HepG2 (cell line): ENCODE results near the gene HNRNPUL1. TPM values are rescaled to one million over a fixed set of nuclear protein-coding genes. Genes with fewer than 3 reads are reported as not detected.

Source experiments
- CBX5 ChIP-seq: sonication (generic); formaldehyde crosslinking; IDR thresholded peaks from 2 replicates; pipeline ENCODE4 v1.4.0; 2020; ENCODE audit warnings: missing genetic modification reagents, borderline replicate concordance
- DPF2 ChIP-seq: sonication (generic); formaldehyde crosslinking; IDR thresholded peaks from 2 replicates; pipeline ENCODE4 v1.4.0; 2020; ENCODE audit warnings: mild to moderate bottlenecking, low read depth, missing genetic modification reagents, borderline replicate concordance
- ISX ChIP-seq: sonication (generic); formaldehyde crosslinking; conservative IDR thresholded peaks from 2 replicates; pipeline ENCODE4 v1.5.0; 2020; ENCODE audit warnings: missing genetic modification reagents
- KDM5B ChIP-seq: sonication (generic); formaldehyde crosslinking; IDR thresholded peaks from 2 replicates; pipeline ENCODE4 v1.4.0; 2020; ENCODE audit warnings: missing genetic modification reagents, mild to moderate bottlenecking, borderline replicate concordance
- MEF2D ChIP-seq: sonication (generic); formaldehyde crosslinking; IDR thresholded peaks from 2 replicates; pipeline ENCODE4 v1.5.1; 2020; ENCODE audit warnings: mild to moderate bottlenecking, missing genetic modification reagents
- NFE2L2 ChIP-seq: fragments of 150-350 bp; IDR thresholded peaks from 2 replicates; pipeline ENCODE4 v1.6.1; 2014; ENCODE audit warnings: low read length
- PRMT3 ChIP-seq: sonication (generic); formaldehyde crosslinking; IDR thresholded peaks from 2 replicates; pipeline ENCODE4 v1.8.1; 2022; ENCODE audit warnings: low read depth, mild to moderate bottlenecking, moderate library complexity, missing genetic modification reagents, borderline replicate concordance
- SIX4 ChIP-seq: sonication (generic); formaldehyde crosslinking; IDR thresholded peaks from 2 replicates; pipeline ENCODE4 v1.4.0; 2020; ENCODE audit warnings: missing genetic modification reagents
- SOX6 ChIP-seq, 2 experiments: fragments of 450-650 bp in 1 of 2; sonication (generic) in 1 of 2; formaldehyde crosslinking in 1 of 2; IDR thresholded peaks; 2 replicates each; pipeline versions ENCODE4 v1.4.0 to v1.6.1; 2017 to 2020; ENCODE audit warnings: antibody characterized with exemption in 1 of 2, mild to moderate bottlenecking in 1 of 2, missing genetic modification reagents in 1 of 2
- ZNF335 ChIP-seq: sonication (generic); formaldehyde crosslinking; IDR thresholded peaks from 2 replicates; pipeline ENCODE4 v1.4.0; 2020; ENCODE audit warnings: missing genetic modification reagents
- ZNF552 ChIP-seq: sonication (generic); formaldehyde crosslinking; IDR thresholded peaks from 2 replicates; pipeline ENCODE4 v1.9.0; 2022; ENCODE audit warnings: missing genetic modification reagents, mild to moderate bottlenecking, borderline replicate concordance
- polyA plus RNA-seq, 8 experiments: library from polyadenylated mRNA; depleted of rRNA in 3 of 8; stranded (reverse) in 7 of 8; unstranded in 1 of 8; fragments of >200 nt; fragmentation: Illumina TruSeq in 4 of 8; extraction: Trizol in 4 of 8; gene quantifications; 2 replicates each; pipeline versions ENCODE4 v1.2.1 to v1.2.3, GENCODE V29; 2011 to 2016; ENCODE audit warnings: low read depth in 4 of 8, missing spikeins in 1 of 8, mixed read lengths in 1 of 8; ENCODE audit not compliant: insufficient read depth in 1 of 8
- total RNA-seq, 5 experiments: library from RNA; depleted of rRNA; stranded (reverse); fragments of >200 nt; fragmentation: Illumina TruSeq; extraction: Trizol; gene quantifications; 2 replicates each; pipeline ENCODE4 v1.2.3, GENCODE V29; 2016; ENCODE audit warnings: low read depth in 1 of 5
- TF ChIP-seq, protein P1 (sequence below): IDR thresholded peaks from 2 replicates; pipeline ENCODE4 v1.4.0; 2020; ENCODE audit warnings: mild to moderate bottlenecking, missing genetic modification reagents
- TF ChIP-seq, protein P2 (sequence below): sonication (generic); formaldehyde crosslinking; conservative IDR thresholded peaks from 2 replicates; pipeline ENCODE4 v1.4.0; 2020; ENCODE audit warnings: missing genetic modification reagents
- TF ChIP-seq, protein P3 (sequence below): fragments of 450-650 bp; IDR thresholded peaks from 2 replicates; pipeline ENCODE4 v1.6.1; 2016
- TF ChIP-seq, protein P4 (sequence below): sonication (generic); formaldehyde crosslinking; IDR thresholded peaks from 2 replicates; pipeline ENCODE4 v1.4.0; 2020; ENCODE audit warnings: mild to moderate bottlenecking, missing genetic modification reagents
- TF ChIP-seq, protein P5 (sequence below): IDR thresholded peaks from 2 replicates; pipeline ENCODE4 v1.6.1; 2016; ENCODE audit warnings: low read depth, borderline replicate concordance
- TF ChIP-seq, protein P6 (sequence below): sonication (generic); formaldehyde crosslinking; conservative IDR thresholded peaks from 2 replicates; pipeline ENCODE4 v1.4.0; 2020; ENCODE audit warnings: missing genetic modification reagents

The HNRNPUL1 gene
- total and polyA plus RNA-seq, 2 of the 13 experiments (the other 11 are each of a cell fraction or from before 2014, with no cell fraction given) = 30.9 to 81.7 TPM

DNA sequence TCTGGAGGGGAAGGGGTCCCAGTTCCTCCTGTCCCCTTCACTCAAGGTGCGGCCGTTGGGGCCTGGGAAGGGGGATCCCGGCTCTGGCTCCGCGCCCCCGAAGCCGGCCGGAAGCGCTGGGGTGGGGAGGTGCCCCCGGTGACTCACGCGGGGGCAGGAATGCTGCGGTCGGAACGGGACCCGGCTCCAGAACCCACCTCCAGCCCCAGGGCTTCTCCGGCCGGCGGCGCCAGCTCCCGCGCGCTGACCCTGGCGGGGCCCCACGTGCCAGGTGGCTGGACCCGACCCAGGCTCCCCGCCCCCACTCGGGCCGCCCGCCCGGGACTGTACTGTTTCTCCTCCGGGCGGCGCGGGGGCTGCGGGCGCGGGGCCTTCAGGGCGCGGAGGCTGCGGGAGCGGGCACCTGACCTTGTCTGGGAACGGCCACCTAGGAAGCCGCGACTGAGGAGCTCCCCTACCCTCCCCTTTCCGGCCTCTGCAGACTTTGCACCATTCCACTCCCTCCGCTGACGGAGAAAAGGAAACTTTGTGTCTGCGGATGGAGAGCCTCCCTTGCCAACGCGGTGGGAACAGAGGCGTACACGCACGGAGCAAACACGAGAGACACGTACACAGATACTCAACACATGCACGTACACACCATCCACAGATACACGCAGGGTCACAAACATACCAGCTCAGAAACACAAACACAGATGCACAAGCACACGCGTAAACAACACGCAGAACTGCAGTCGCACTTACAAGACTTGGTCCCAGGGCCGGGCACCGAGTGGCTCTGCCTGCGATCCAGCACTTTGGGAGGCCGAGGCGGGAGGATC is 37.9 kb upstream of the HNRNPUL1 start (continued):
- TF ChIP-seq, protein P1, sequence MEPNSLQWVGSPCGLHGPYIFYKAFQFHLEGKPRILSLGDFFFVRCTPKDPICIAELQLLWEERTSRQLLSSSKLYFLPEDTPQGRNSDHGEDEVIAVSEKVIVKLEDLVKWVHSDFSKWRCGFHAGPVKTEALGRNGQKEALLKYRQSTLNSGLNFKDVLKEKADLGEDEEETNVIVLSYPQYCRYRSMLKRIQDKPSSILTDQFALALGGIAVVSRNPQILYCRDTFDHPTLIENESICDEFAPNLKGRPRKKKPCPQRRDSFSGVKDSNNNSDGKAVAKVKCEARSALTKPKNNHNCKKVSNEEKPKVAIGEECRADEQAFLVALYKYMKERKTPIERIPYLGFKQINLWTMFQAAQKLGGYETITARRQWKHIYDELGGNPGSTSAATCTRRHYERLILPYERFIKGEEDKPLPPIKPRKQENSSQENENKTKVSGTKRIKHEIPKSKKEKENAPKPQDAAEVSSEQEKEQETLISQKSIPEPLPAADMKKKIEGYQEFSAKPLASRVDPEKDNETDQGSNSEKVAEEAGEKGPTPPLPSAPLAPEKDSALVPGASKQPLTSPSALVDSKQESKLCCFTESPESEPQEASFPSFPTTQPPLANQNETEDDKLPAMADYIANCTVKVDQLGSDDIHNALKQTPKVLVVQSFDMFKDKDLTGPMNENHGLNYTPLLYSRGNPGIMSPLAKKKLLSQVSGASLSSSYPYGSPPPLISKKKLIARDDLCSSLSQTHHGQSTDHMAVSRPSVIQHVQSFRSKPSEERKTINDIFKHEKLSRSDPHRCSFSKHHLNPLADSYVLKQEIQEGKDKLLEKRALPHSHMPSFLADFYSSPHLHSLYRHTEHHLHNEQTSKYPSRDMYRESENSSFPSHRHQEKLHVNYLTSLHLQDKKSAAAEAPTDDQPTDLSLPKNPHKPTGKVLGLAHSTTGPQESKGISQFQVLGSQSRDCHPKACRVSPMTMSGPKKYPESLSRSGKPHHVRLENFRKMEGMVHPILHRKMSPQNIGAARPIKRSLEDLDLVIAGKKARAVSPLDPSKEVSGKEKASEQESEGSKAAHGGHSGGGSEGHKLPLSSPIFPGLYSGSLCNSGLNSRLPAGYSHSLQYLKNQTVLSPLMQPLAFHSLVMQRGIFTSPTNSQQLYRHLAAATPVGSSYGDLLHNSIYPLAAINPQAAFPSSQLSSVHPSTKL (CRISPR knock-in tag) = no peak; the same call in 1 of the 2 replicates
- TF ChIP-seq, protein P2, sequence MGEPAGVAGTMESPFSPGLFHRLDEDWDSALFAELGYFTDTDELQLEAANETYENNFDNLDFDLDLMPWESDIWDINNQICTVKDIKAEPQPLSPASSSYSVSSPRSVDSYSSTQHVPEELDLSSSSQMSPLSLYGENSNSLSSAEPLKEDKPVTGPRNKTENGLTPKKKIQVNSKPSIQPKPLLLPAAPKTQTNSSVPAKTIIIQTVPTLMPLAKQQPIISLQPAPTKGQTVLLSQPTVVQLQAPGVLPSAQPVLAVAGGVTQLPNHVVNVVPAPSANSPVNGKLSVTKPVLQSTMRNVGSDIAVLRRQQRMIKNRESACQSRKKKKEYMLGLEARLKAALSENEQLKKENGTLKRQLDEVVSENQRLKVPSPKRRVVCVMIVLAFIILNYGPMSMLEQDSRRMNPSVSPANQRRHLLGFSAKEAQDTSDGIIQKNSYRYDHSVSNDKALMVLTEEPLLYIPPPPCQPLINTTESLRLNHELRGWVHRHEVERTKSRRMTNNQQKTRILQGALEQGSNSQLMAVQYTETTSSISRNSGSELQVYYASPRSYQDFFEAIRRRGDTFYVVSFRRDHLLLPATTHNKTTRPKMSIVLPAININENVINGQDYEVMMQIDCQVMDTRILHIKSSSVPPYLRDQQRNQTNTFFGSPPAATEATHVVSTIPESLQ (CRISPR knock-in tag) = no peak
- TF ChIP-seq SOX6 (IDR thresholded peaks at IDR 0.05) = no peak
- TF ChIP-seq SOX6 (CRISPR knock-in tag; IDR thresholded peaks at IDR 0.05) = peak; percentile 30; the same call in 1 of the 2 replicates
- TF ChIP-seq SIX4 (CRISPR knock-in tag) = no peak
- TF ChIP-seq, protein P3, sequence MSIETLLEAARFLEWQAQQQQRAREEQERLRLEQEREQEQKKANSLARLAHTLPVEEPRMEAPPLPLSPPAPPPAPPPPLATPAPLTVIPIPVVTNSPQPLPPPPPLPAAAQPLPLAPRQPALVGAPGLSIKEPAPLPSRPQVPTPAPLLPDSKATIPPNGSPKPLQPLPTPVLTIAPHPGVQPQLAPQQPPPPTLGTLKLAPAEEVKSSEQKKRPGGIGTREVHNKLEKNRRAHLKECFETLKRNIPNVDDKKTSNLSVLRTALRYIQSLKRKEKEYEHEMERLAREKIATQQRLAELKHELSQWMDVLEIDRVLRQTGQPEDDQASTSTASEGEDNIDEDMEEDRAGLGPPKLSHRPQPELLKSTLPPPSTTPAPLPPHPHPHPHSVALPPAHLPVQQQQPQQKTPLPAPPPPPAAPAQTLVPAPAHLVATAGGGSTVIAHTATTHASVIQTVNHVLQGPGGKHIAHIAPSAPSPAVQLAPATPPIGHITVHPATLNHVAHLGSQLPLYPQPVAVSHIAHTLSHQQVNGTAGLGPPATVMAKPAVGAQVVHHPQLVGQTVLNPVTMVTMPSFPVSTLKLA = no peak
- TF ChIP-seq ISX (CRISPR knock-in tag) = no peak
- TF ChIP-seq, protein P4, sequence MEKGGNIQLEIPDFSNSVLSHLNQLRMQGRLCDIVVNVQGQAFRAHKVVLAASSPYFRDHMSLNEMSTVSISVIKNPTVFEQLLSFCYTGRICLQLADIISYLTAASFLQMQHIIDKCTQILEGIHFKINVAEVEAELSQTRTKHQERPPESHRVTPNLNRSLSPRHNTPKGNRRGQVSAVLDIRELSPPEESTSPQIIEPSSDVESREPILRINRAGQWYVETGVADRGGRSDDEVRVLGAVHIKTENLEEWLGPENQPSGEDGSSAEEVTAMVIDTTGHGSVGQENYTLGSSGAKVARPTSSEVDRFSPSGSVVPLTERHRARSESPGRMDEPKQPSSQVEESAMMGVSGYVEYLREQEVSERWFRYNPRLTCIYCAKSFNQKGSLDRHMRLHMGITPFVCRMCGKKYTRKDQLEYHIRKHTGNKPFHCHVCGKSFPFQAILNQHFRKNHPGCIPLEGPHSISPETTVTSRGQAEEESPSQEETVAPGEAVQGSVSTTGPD = no peak
- no peak for TF ChIP-seq MEF2D (CRISPR knock-in tag)
- no peak for TF ChIP-seq PRMT3 (CRISPR knock-in tag)
- TF ChIP-seq, protein P5, sequence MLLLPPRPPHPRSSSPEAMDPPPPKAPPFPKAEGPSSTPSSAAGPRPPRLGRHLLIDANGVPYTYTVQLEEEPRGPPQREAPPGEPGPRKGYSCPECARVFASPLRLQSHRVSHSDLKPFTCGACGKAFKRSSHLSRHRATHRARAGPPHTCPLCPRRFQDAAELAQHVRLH (CRISPR knock-in tag) = no peak
- peak; percentile 65; the same call in 1 of the 2 replicates for TF ChIP-seq DPF2 (CRISPR knock-in tag)
- TF ChIP-seq ZNF335 (CRISPR knock-in tag) = no peak
- TF ChIP-seq, protein P6, sequence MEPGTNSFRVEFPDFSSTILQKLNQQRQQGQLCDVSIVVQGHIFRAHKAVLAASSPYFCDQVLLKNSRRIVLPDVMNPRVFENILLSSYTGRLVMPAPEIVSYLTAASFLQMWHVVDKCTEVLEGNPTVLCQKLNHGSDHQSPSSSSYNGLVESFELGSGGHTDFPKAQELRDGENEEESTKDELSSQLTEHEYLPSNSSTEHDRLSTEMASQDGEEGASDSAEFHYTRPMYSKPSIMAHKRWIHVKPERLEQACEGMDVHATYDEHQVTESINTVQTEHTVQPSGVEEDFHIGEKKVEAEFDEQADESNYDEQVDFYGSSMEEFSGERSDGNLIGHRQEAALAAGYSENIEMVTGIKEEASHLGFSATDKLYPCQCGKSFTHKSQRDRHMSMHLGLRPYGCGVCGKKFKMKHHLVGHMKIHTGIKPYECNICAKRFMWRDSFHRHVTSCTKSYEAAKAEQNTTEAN (CRISPR knock-in tag) = peak; percentile 67; the same call in 1 of the 2 replicates
- no peak for TF ChIP-seq NFE2L2
- TF ChIP-seq CBX5 (CRISPR knock-in tag) = no peak; the same call in 1 of the 2 replicates
- TF ChIP-seq ZNF552 = no peak
- TF ChIP-seq KDM5B (CRISPR knock-in tag) = peak; percentile 78; the same call in 1 of the 2 replicates
